H9 (cell line): ENCODE measurements around the gene UVRAG. TPM values are rescaled to one million over a fixed set of nuclear protein-coding genes. Genes with fewer than 3 reads are reported as not detected.

Source experiments
- DNase-seq: peaks from one replicate; pipeline ENCODE4 v3.0.0-alpha.2; 2017
- H2AFZ ChIP-seq: one replicate; pipeline ENCODE4 v1.6.1; 2013; ENCODE audit warnings: mild to moderate bottlenecking, low read length, control low read depth, moderate library complexity
- H2AK5ac ChIP-seq: 2 replicates; pipeline ENCODE4 v1.6.1; 2013; ENCODE audit warnings: low read length, control low read depth, mixed read lengths; ENCODE audit not compliant: insufficient read length
- H2BK120ac ChIP-seq: one replicate; pipeline ENCODE4 v1.6.1; 2013; ENCODE audit warnings: low read depth, mild to moderate bottlenecking, low read length, control low read depth, inconsistent platforms; ENCODE audit not compliant: poor library complexity, severe bottlenecking
- H2BK12ac ChIP-seq: 2 replicates; pipeline ENCODE4 v1.6.1; 2013; ENCODE audit warnings: low read length, control low read depth, mixed read lengths, low read depth; ENCODE audit not compliant: insufficient read length
- H2BK15ac ChIP-seq: 2 replicates; pipeline ENCODE4 v1.6.1; 2013; ENCODE audit warnings: low read depth, low read length, control low read depth
- H2BK20ac ChIP-seq: one replicate; pipeline ENCODE4 v1.6.1; 2013; ENCODE audit warnings: low read depth, mild to moderate bottlenecking, low read length, control low read depth, inconsistent platforms; ENCODE audit not compliant: poor library complexity, severe bottlenecking
- H2BK5ac ChIP-seq: 2 replicates; pipeline ENCODE4 v1.6.1; 2013; ENCODE audit warnings: low read length, control low read depth, mixed read lengths; ENCODE audit not compliant: insufficient read length
- H3K14ac ChIP-seq: 2 replicates; pipeline ENCODE4 v1.6.1; 2013; ENCODE audit warnings: low read length, control low read depth; ENCODE audit not compliant: insufficient read depth
- H3K18ac ChIP-seq: 2 replicates; pipeline ENCODE4 v1.6.1; 2013; ENCODE audit warnings: low read depth, mild to moderate bottlenecking, mixed read lengths, low read length, control low read depth; ENCODE audit not compliant: insufficient read length
- H3K23ac ChIP-seq: 2 replicates; pipeline ENCODE4 v1.6.1; 2013; ENCODE audit warnings: low read length, control low read depth, mixed read lengths, low read depth; ENCODE audit not compliant: insufficient read length
- H3K23me2 ChIP-seq: 2 replicates; pipeline ENCODE4 v1.6.1; 2013; ENCODE audit warnings: low read depth, mild to moderate bottlenecking, mixed read lengths, low read length, control low read depth; ENCODE audit not compliant: insufficient read length, poor library complexity, severe bottlenecking
- H3K27ac ChIP-seq: 2 replicates; pipeline ENCODE4 v1.5.1; 2013; ENCODE audit warnings: low read length, control low read depth, mixed read lengths, low read depth; ENCODE audit not compliant: insufficient read length
- H3K27me3 ChIP-seq: 2 replicates; pipeline ENCODE4 v1.6.1; 2013; ENCODE audit warnings: low read length, control low read depth, inconsistent platforms; ENCODE audit not compliant: insufficient read depth
- H3K4ac ChIP-seq: 2 replicates; pipeline ENCODE4 v1.6.1; 2013; ENCODE audit warnings: low read depth, mild to moderate bottlenecking, control low read depth, inconsistent platforms, low read length, moderate library complexity
- H3K4me1 ChIP-seq: 2 replicates; pipeline ENCODE4 v1.6.1; 2013; ENCODE audit warnings: low read length, control low read depth, inconsistent platforms; ENCODE audit not compliant: insufficient read depth
- H3K4me2 ChIP-seq: 2 replicates; pipeline ENCODE4 v1.6.1; 2013; ENCODE audit warnings: low read length, control low read depth, mixed read lengths; ENCODE audit not compliant: insufficient read length, insufficient read depth
- H3K56ac ChIP-seq: 2 replicates; pipeline ENCODE4 v1.6.1; 2013; ENCODE audit warnings: low read depth, mild to moderate bottlenecking, mixed read lengths, low read length, control low read depth; ENCODE audit not compliant: insufficient read length
- H3K79me1 ChIP-seq: 2 replicates; pipeline ENCODE4 v1.6.1; 2013; ENCODE audit warnings: low read depth, mild to moderate bottlenecking, moderate library complexity, low read length, control low read depth, inconsistent platforms; ENCODE audit not compliant: insufficient read depth, poor library complexity, severe bottlenecking
- H3K79me2 ChIP-seq: 2 replicates; pipeline ENCODE4 v1.6.1; 2013; ENCODE audit warnings: low read length, control low read depth, inconsistent platforms; ENCODE audit not compliant: insufficient read depth
- H3K9ac ChIP-seq: 2 replicates; pipeline ENCODE4 v1.6.1; 2013; ENCODE audit warnings: low read length, control low read depth, mixed read lengths; ENCODE audit not compliant: insufficient read length; ENCODE audit errors: extremely low read depth
- H3K9me3 ChIP-seq: one replicate; pipeline ENCODE4 v1.6.1; 2013; ENCODE audit warnings: low read depth, low read length, inconsistent platforms; ENCODE audit not compliant: control insufficient read depth
- H3T11ph ChIP-seq: one replicate; pipeline ENCODE4 v1.6.1; 2013; ENCODE audit warnings: mild to moderate bottlenecking, low read length, control low read depth, inconsistent platforms
- H4K20me1 ChIP-seq: one replicate; pipeline ENCODE4 v1.6.1; 2013; ENCODE audit not compliant: control insufficient read depth, insufficient read length, insufficient read depth
- H4K5ac ChIP-seq: 2 replicates; pipeline ENCODE4 v1.6.1; 2013; ENCODE audit warnings: low read depth, mild to moderate bottlenecking, mixed read lengths, low read length, control low read depth; ENCODE audit not compliant: insufficient read length
- H4K8ac ChIP-seq: replicated peaks from 2 replicates; pipeline ENCODE4 v1.6.1; 2013; ENCODE audit warnings: low read length, control low read depth, mixed read lengths, low read depth; ENCODE audit not compliant: insufficient read length
- H4K91ac ChIP-seq: 2 replicates; pipeline ENCODE4 v1.6.1; 2013; ENCODE audit warnings: low read depth, mild to moderate bottlenecking, moderate library complexity, mixed read lengths, low read length, control low read depth; ENCODE audit not compliant: insufficient read length
- H3K27ac Mint-ChIP-seq, 3 experiments: 2 replicates in 2 of 3; 3 replicates in 1 of 3; pipeline ENCODE4 v1.8.0; 2020 to 2021; ENCODE audit warnings: mixed read lengths in 3 of 3, mild to moderate bottlenecking in 1 of 3, moderate library complexity in 1 of 3
- H3K27me3 Mint-ChIP-seq: 2 replicates; pipeline ENCODE4 v1.8.0; 2021; ENCODE audit warnings: low read depth, mild to moderate bottlenecking, moderate library complexity, mixed read lengths
- H3K36me3 Mint-ChIP-seq, 3 experiments: 2 replicates in 2 of 3; 3 replicates in 1 of 3; pipeline ENCODE4 v1.8.0; 2020 to 2021; ENCODE audit warnings: low read depth in 3 of 3, mixed read lengths in 3 of 3; ENCODE audit not compliant: insufficient read depth in 1 of 3
- H3K4me1 Mint-ChIP-seq, 2 experiments: 2 replicates each; pipeline ENCODE4 v1.8.0; 2020; ENCODE audit warnings: mixed read lengths in 2 of 2
- H3K4me3 Mint-ChIP-seq, 2 experiments: 2 replicates in 1 of 2; 3 replicates in 1 of 2; pipeline ENCODE4 v1.8.0; 2020 to 2021; ENCODE audit warnings: mild to moderate bottlenecking in 2 of 2, mixed read lengths in 2 of 2, moderate library complexity in 1 of 2
- H3K9me3 Mint-ChIP-seq, 2 experiments: 2 replicates in 1 of 2; 3 replicates in 1 of 2; pipeline ENCODE4 v1.8.0; 2020; ENCODE audit warnings: mild to moderate bottlenecking in 2 of 2, mixed read lengths in 2 of 2, moderate library complexity in 1 of 2
- WGBS: extraction: QIAGEN DNeasy Blood & Tissue Kit; methylation state at CpG from one replicate; pipeline ENCODE4 v1.1.7; 2013; ENCODE audit warnings: missing lambda C conversion rate, low lambda C conversion rate, mixed read lengths; ENCODE audit not compliant: insufficient read length; ENCODE audit errors: extremely low coverage; 5-methylcytosine and 5-hydroxymethylcytosine counted together
- total RNA-seq: library from RNA; stranded (reverse); gene quantifications from 2 replicates; pipeline ENCODE4 v1.2.1, GENCODE V29; 2021
- TF ChIP-seq, protein P1 (sequence below): fragments of 200-600 bp; sonication (generic); conservative IDR thresholded peaks from 3 replicates; pipeline ENCODE4 v1.8.0; 2021; ENCODE audit warnings: antibody characterized with exemption, mild to moderate bottlenecking

UVRAG gene
- total RNA-seq, 1 experiment from 2014 or later = 18.5 TPM

DNA sequence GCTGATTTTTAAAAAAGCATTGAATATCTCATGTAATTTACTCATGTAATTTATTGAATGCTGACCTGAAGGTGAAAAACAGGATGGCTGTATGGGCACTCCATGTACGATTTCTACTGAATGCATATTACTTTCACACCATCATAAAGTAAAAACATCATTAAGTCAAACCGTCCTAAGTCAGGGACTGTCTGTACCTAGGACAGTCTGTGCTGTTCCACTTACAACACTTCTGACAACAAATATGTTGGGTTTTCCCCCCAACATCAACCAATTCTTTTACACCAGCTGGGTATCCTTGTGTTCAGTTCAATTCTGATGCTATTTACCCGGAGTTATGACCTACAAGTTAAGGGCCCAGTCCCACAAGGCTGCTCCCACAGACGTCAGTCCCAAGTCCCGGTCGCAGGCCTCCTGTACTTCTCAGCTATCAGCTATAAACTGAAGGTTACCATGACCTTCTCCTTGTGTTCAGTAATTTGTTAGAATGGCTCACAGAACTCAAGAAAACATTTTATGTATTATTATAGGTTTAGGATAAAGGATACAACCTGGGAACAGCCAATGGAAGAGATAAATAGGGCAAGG is 17.0 kb downstream of the UVRAG start:
- Histone ChIP-seq H3K79me2 (peaks cover 2% of the 10 kb centered on the region; the same call in 1 of the 2 replicates), H4K91ac (no peak overlapping the region)

More for the DNA sequence above, 17.0 kb downstream of the UVRAG start:
- Histone ChIP-seq H3K9ac (no peak overlapping the region), H4K5ac (no peak overlapping the region), H3K4ac (no peak overlapping the region), H2BK120ac (no peak overlapping the region), H3K4me2 (no peak overlapping the region), H3K18ac (no peak overlapping the region), H3K23ac (no peak overlapping the region), H3K23me2 (no peaks in the 10 kb centered on the region), H2BK5ac (no peak overlapping the region), H3K9me3 (no peaks in the 10 kb centered on the region), H3K14ac (no peak overlapping the region), H4K8ac (no peak overlapping the region), H3K4me1 (no peaks in the 10 kb centered on the region; the same call in 1 of the 2 replicates), H3K27me3 (no peaks in the 10 kb centered on the region), H3K27ac (no peak overlapping the region), H2AFZ (no peak overlapping the region), H2BK12ac (no peak overlapping the region), H3T11ph (no peak overlapping the region), H2BK15ac (no peak overlapping the region), H2BK20ac (no peak overlapping the region), H3K79me1 (no peaks in the 10 kb centered on the region), H3K56ac (no peak overlapping the region), H2AK5ac (no peak overlapping the region), H4K20me1 (no peaks in the 10 kb centered on the region)
- TF ChIP-seq, protein P1, sequence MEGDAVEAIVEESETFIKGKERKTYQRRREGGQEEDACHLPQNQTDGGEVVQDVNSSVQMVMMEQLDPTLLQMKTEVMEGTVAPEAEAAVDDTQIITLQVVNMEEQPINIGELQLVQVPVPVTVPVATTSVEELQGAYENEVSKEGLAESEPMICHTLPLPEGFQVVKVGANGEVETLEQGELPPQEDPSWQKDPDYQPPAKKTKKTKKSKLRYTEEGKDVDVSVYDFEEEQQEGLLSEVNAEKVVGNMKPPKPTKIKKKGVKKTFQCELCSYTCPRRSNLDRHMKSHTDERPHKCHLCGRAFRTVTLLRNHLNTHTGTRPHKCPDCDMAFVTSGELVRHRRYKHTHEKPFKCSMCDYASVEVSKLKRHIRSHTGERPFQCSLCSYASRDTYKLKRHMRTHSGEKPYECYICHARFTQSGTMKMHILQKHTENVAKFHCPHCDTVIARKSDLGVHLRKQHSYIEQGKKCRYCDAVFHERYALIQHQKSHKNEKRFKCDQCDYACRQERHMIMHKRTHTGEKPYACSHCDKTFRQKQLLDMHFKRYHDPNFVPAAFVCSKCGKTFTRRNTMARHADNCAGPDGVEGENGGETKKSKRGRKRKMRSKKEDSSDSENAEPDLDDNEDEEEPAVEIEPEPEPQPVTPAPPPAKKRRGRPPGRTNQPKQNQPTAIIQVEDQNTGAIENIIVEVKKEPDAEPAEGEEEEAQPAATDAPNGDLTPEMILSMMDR = no peak
- WGBS = no CpG with 5 or more reads among the region's 6 CpGs
- H3K4me3 Mint-ChIP-seq = no peak overlapping the region
- no peak for DNase-seq
- H3K27ac Mint-ChIP-seq = no peak overlapping the region
- H3K27me3 Mint-ChIP-seq = no peaks in the 10 kb centered on the region
- peaks cover 0 to 6% of the 10 kb centered on the region in 2 experiments; a peak in 2 of 5 replicates for H3K9me3 Mint-ChIP-seq
- peaks cover 0 to 10% (median 7%) of the 10 kb centered on the region in 3 experiments; a peak in 5 of 7 replicates for H3K36me3 Mint-ChIP-seq
- peaks cover 3 to 9% of the 10 kb centered on the region in 2 experiments; a peak in 2 of 4 replicates for H3K4me1 Mint-ChIP-seq
